GM12878 (cell line): ENCODE results near the gene NAV3.

Experiments used
- MTA3 ChIP-seq: IDR thresholded peaks from 2 replicates; pipeline ENCODE4 v1.6.1; 2012; ENCODE audit warnings: low read length, inconsistent platforms, borderline replicate concordance
- POLR2AphosphoS5 ChIP-seq: IDR thresholded peaks from 2 replicates; pipeline ENCODE4 v1.6.1; 2011; ENCODE audit warnings: mild to moderate bottlenecking, low read length, inconsistent platforms

GRCh38 chr12:77782034-77782433 lies 48.7 kb upstream of the NAV3 start:
- TF ChIP-seq POLR2AphosphoS5 (no peak), MTA3 (no peak)
